Bronchial epithelial cell (primary cell): ENCODE data around the gene REM2. TPM values are rescaled to one million over a fixed set of nuclear protein-coding genes. Genes with fewer than 3 reads are reported as not detected.
A peak's percentile ranks its signal among the peaks of the same experiment; 100 is the strongest.

Experiments used
- DNase-seq: peaks from one replicate; pipeline ENCODE4 v3.0.0-alpha.2; 2010; ENCODE audit warnings: low read depth
- FAIRE-seq: peaks from 2 replicates; lab custom pipeline; 2011; peaks lifted over from hg19 to GRCh38; lab: Jason Lieb, UNC
- H3K27me3 ChIP-seq: 2 replicates; pipeline ENCODE4 v1.5.1; 2011; ENCODE audit warnings: low read length; ENCODE audit not compliant: control insufficient read depth, insufficient read depth
- H3K36me3 ChIP-seq: 2 replicates; pipeline ENCODE4 v1.5.1; 2011; ENCODE audit warnings: low read length; ENCODE audit not compliant: control insufficient read depth, insufficient read depth
- H3K4me3 ChIP-seq: 2 replicates; pipeline ENCODE4 v1.5.1; 2011; ENCODE audit warnings: mild to moderate bottlenecking, low read depth, low read length, control low read depth
- CTCF ChIP-seq: IDR thresholded peaks from 2 replicates; pipeline ENCODE4 v1.5.1; 2011; ENCODE audit warnings: mild to moderate bottlenecking, moderate library complexity, low read length, control low read depth, inconsistent platforms; ENCODE audit not compliant: insufficient read depth, severe bottlenecking
- total RNA-seq: library from RNA; depleted of rRNA; stranded (reverse); fragments of >200 nt; gene quantifications from 2 replicates; pipeline ENCODE4 v1.2.1, GENCODE V29; 2014

REM2 gene
- total RNA-seq, 1 donor from 2014 or later, result not detected

- H3K36me3 ChIP-seq, result peaks cover 4% of the 10 kb centered on the region
- FAIRE-seq (no peak), DNase-seq (no peak)
- no peak overlapping the region for H3K4me3 ChIP-seq
- H3K27me3 ChIP-seq, result no peaks in the 10 kb centered on the region
- TF ChIP-seq CTCF, result no peak
Measured at GRCh38 chr14:22896356-22896755, 13.3 kb downstream of the REM2 start.

GRCh38 chr14:22896760-22897159 lies 13.7 kb downstream of the REM2 start:
- FAIRE-seq, result no peak
- Histone ChIP-seq H3K36me3 (peaks cover 6% of the 10 kb centered on the region), H3K4me3 (no peak overlapping the region), H3K27me3 (no peaks in the 10 kb centered on the region)
- DNase-seq, result no peak
- no peak for TF ChIP-seq CTCF

DNA sequence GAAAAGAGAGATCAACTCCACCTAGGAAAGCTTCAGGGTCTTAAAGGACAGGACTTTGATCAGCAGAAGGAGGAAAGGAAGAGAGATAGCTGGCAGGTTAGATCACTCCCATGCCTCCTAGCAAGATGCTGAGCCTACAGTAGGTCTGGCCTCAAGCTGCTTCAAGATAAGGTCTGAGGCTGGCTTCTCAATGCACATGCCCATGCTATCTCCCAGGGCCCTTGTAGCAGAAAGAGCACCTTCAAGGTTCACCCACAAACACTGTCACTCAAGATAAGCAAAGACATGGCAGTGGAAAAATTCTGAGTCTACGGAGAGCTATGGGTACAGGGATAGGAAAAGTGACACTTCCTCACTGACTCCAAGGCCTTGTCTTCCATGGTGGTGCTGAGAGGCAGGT lies 14.3 kb downstream of the REM2 start:
- DNase-seq (no peak), FAIRE-seq (no peak)

DNA sequence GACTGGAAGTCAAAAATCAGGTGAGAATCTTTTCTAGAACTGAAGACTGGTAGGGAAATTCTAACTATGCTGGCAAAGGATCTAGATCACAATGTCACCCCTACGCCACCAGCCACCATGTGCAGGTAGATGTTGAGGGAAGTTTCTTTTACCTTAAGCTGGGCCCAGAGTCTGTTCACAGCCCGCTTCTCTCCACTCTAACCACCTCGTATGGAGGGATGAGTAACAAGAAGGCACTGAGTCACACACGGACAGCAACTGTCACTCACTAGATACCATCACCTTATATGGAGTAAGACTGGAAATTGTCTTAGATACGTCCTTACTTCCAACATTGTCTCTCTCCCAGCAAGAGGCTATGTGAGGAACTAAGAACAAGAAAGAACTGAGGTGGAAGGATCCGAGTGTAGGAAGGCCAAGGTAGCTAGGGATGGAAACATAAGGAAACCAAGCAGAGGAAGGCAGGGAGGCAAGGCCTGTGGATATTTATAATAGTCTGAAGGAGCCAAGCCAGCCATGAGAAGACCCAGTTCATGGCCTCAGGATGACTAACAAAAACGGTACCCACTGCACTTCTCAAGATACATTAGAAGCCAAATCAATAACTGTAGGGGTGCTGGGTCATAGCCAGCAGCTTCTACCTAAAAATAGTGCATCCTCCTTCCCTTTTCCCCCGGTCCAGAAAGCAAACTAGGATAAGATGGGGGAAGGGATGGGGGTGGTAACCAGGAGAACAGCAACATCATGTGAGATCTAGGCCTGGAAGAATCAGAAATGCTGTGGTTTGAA lies 15.5 kb downstream of the REM2 start:
- no peaks in the 10 kb centered on the region for H3K27me3 ChIP-seq
- peaks cover 8% of the 10 kb centered on the region for H3K36me3 ChIP-seq
- no peak for FAIRE-seq
- peak; percentile 88 for DNase-seq
- TF ChIP-seq CTCF, result no peak
- no peak overlapping the region for H3K4me3 ChIP-seq

More for the DNA sequence above, 14.3 kb downstream of the REM2 start:
- no peak for TF ChIP-seq CTCF
- Histone ChIP-seq H3K4me3 (no peak overlapping the region), H3K36me3 (peaks cover 6% of the 10 kb centered on the region), H3K27me3 (no peaks in the 10 kb centered on the region)

GRCh38 chr14:22900081-22900799 lies 17.2 kb downstream of the REM2 start:
- no peak overlapping the region for H3K4me3 ChIP-seq
- H3K36me3 ChIP-seq, result peaks cover 17% of the 10 kb centered on the region
- peak; percentile 70 for TF ChIP-seq CTCF
- FAIRE-seq (no peak), DNase-seq (peak; percentile 72)
- H3K27me3 ChIP-seq, result no peaks in the 10 kb centered on the region
